A549 treated with dexamethasone at 1 μM for 4 hours (cell line): ENCODE results near the gene KNDC1. TPM values are rescaled to one million over a fixed set of nuclear protein-coding genes. Genes with fewer than 3 reads are reported as not detected.

Source experiments
- total RNA-seq: library from RNA; stranded (reverse); fragments of 200-300 nt; extraction: Qiagen RNA extraction; gene quantifications from 5 replicates; pipeline ENCODE4 v1.2.3, GENCODE V29; 2022

The KNDC1 gene
- total RNA-seq: 0.60 to 1.5 TPM (median 1.3 TPM) in 5 replicates

GRCh38 chr10:133159950-133160825 is at the start of gene KNDC1:
Gene KNDC1, plus strand, starts transcription at chr10:133160219. Its CDS starts 249 bp downstream, at chr10:133160468.

GRCh38 chr10:133230044-133230361 is 70.0 kb downstream of the KNDC1 start, which contains the start of gene UTF1:
Gene UTF1, plus strand, starts transcription at chr10:133230217. Its CDS starts 72 bp downstream, at chr10:133230289.

GRCh38 chr10:133237588-133238465 is 77.8 kb downstream of the KNDC1 start, which contains the start of gene VENTX:
Gene VENTX, plus strand, starts transcription at chr10:133237855. Its CDS starts 60 bp downstream, at chr10:133237915.

Other genes starting within 250 kb of the KNDC1 start
- gene CFAP46, start 217.6 kb upstream of the KNDC1 start, total RNA-seq: 1.0 to 1.8 TPM (median 1.5 TPM) in 5 replicates
- 0.24 to 0.44 TPM (median 0.34 TPM) in 5 replicates for gene ADGRA1, start 72.3 kb upstream of the KNDC1 start, total RNA-seq
- not detected in 5 replicates for gene UTF1, start 70.0 kb downstream of the KNDC1 start, total RNA-seq
- not detected in 5 replicates for gene VENTX, start 77.6 kb downstream of the KNDC1 start, total RNA-seq
- 1.2 to 2.9 TPM (median 2.6 TPM) in 5 replicates for gene ADAM8, start 116.6 kb downstream of the KNDC1 start, total RNA-seq
- 36.0 to 38.5 TPM (median 37.2 TPM) in 5 replicates for gene TUBGCP2, start 148.7 kb downstream of the KNDC1 start, total RNA-seq
- gene ZNF511, start 148.7 kb downstream of the KNDC1 start, total RNA-seq: 60.8 to 75.5 TPM (median 68.0 TPM) in 5 replicates
- gene CALY, start 176.7 kb downstream of the KNDC1 start, total RNA-seq: 0.30 to 0.52 TPM (median 0.46 TPM) in 5 replicates
- gene PRAP1, start 187.2 kb downstream of the KNDC1 start, total RNA-seq: 0.09 to 0.21 TPM (median 0.13 TPM) in 3 of 5 replicates, not detected in the others
- 11.3 to 14.6 TPM (median 13.2 TPM) in 5 replicates for gene FUOM, start 197.8 kb downstream of the KNDC1 start, total RNA-seq
- gene ECHS1, start 213.1 kb downstream of the KNDC1 start, total RNA-seq: 130 to 143 TPM (median 133 TPM) in 5 replicates
- 1.4 to 2.5 TPM (median 2.0 TPM) in 5 replicates for gene PAOX, start 219.0 kb downstream of the KNDC1 start, total RNA-seq
- gene MTG1, start 233.9 kb downstream of the KNDC1 start, total RNA-seq: 37.9 to 48.9 TPM (median 47.8 TPM) in 5 replicates